Erythroblast (primary cell): ENCODE measurements around the gene ZNF236.
"Not testable (repeated sequence)": the region's sequence is repeated elsewhere in the genome, so short reads cannot be mapped to it uniquely, and the experiment has no call there.

Source experiments
- DNase-seq, 2 experiments: peaks; one replicate each; lab custom pipeline; 2025; lab: John Stamatoyannopoulos, UW
- GATA1 ChIP-seq: IDR thresholded peaks from 2 replicates; pipeline ENCODE4 v1.6.1; 2011; ENCODE audit warnings: low read depth, mild to moderate bottlenecking, control low read depth, low read length, moderate library complexity
- POLR2A ChIP-seq: IDR thresholded peaks from 2 replicates; pipeline ENCODE4 v1.6.1; 2011; ENCODE audit warnings: mild to moderate bottlenecking, low read length

Gene ZNF236

GRCh38 chr18:76960528-76961035, 138.2 kb downstream of the ZNF236 start:
- TF ChIP-seq GATA1 (no peak), POLR2A (no peak)
- DNase-seq, result no peak

- TF ChIP-seq GATA1 (no peak), POLR2A (no peak)
- no peak for DNase-seq
Observed at GRCh38 chr18:76962851-76963250, 140.5 kb downstream of the ZNF236 start.

- no peak for DNase-seq
Observed at GRCh38 chr18:76963936-76964335, 141.6 kb downstream of the ZNF236 start.

GRCh38 chr18:76965555-76966151, 143.3 kb downstream of the ZNF236 start:
- DNase-seq, result not testable (repeated sequence)

More at GRCh38 chr18:76963936-76964335, 141.6 kb downstream of the ZNF236 start:
- TF ChIP-seq GATA1 (no peak), POLR2A (no peak)

- not testable (repeated sequence) for DNase-seq
Observed at GRCh38 chr18:76967299-76967698, 144.9 kb downstream of the ZNF236 start.

GRCh38 chr18:76967721-76968472, 145.5 kb downstream of the ZNF236 start:
- no peak for TF ChIP-seq POLR2A
- TF ChIP-seq GATA1, result no peak
- no peak for DNase-seq

GRCh38 chr18:76970770-76971559, 148.6 kb downstream of the ZNF236 start:
- DNase-seq, result no peak
- TF ChIP-seq POLR2A, result no peak
- TF ChIP-seq GATA1, result no peak

GRCh38 chr18:76972241-76972640, 149.9 kb downstream of the ZNF236 start:
- no peak for DNase-seq
- no peak for TF ChIP-seq GATA1
- TF ChIP-seq POLR2A, result no peak

GRCh38 chr18:76972846-76973519, 150.6 kb downstream of the ZNF236 start:
- no peak for TF ChIP-seq POLR2A
- TF ChIP-seq GATA1, result no peak
- no peak for DNase-seq

GRCh38 chr18:76973520-76974266, 151.3 kb downstream of the ZNF236 start:
- no peak for TF ChIP-seq GATA1
- no peak for TF ChIP-seq POLR2A
- no peak for DNase-seq

- DNase-seq, result no peak
- TF ChIP-seq POLR2A (no peak), GATA1 (no peak)
Observed at GRCh38 chr18:76974386-76974785, 152.0 kb downstream of the ZNF236 start.

- no peak for DNase-seq
- TF ChIP-seq POLR2A, result no peak
- no peak for TF ChIP-seq GATA1
Observed at GRCh38 chr18:76975577-76976110, 153.3 kb downstream of the ZNF236 start.
